Stimulated activated CD4-positive, alpha-beta T cell treated with anti-CD3 and anti-CD28 coated beads, Interleukin-2, amount 100 ng/mL, for 24 hours (primary cell): Measurements from ENCODE around the gene RAB34.

Experiments
- DNase-seq, 2 donors: peaks; one replicate each; pipeline ENCODE4 v3.0.0-alpha.2; 2020

RAB34 gene

GRCh38 chr17:28675490-28675889 lies 42.2 kb downstream of the RAB34 start:
- DNase-seq, result no peak

DNA sequence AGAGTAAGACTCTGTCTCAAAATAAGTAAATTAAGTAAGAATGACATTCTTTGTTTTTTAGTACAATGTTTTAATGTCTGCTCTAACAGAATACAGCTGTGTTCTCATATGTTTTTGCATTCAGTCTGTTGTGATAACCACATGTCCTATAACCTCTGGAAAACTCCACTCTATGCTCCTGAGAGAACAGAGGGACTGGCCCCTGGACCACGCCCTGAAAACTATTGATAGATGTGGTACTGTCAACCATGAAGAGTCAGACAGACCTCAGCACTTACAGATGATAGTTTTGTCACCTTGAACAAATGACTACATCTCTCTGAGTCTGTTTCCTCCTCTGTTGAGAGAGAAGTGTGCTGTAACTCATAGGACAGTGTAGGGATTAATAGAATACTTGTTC lies 47.8 kb downstream of the RAB34 start:
- no peak for DNase-seq

DNA sequence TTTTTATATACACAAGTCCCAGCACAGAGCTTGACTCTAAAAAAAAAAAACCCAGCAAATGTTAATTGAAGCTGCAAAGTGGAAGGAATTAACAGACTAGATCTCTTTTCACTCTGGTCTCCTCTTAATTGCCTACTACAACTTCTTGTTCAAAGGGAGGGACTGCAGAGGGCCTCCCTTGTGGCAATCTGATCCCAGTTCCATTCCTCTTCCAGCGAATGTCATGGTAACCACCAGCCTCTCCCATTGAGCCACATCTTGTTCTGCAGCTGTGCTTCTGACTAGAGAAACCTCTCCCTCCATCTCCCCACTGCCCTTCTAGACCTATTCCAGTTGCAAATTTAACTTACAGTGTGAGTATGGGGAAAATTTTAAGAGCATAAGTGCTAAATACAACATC lies 49.8 kb downstream of the RAB34 start:
- no peak for DNase-seq

- no peak for DNase-seq
Observed at GRCh38 chr17:28665994-28666393, 51.7 kb downstream of the RAB34 start.
